Lower leg skin (tissue), 4 donors: ENCODE results near the gene FAM131C. TPM values are rescaled to one million over a fixed set of nuclear protein-coding genes. Genes with fewer than 3 reads are reported as not detected.
"Not testable (repeated sequence)": the region's sequence is repeated elsewhere in the genome, so short reads cannot be mapped to it uniquely, and the experiment has no call there.

Experiments used
- DNase-seq, 2 donors: peaks; one replicate each; pipeline ENCODE4 v3.0.0-alpha.2; 2019; ENCODE audit warnings: low spot score in 2 of 2
- H3K4me3 ChIP-seq: fragments of 200-600 bp; sonication (generic); 2 replicates; pipeline ENCODE4 v1.5.1; 2017; ENCODE audit warnings: mild to moderate bottlenecking, low read depth; ENCODE audit not compliant: poor library complexity, severe bottlenecking
- CTCF ChIP-seq, 3 donors: fragments of 450-650 bp; IDR thresholded peaks; one replicate each; pipeline ENCODE4 v1.5.1; 2016; ENCODE audit warnings: antibody characterized with exemption in 3 of 3, mild to moderate bottlenecking in 3 of 3, moderate library complexity in 2 of 3
- POLR2A ChIP-seq, 2 donors: fragments of 450-650 bp; IDR thresholded peaks; one replicate each; pipeline ENCODE4 v1.6.1; 2016 to 2017; ENCODE audit warnings: antibody characterized with exemption in 2 of 2, mild to moderate bottlenecking in 1 of 2, moderate library complexity in 1 of 2
- WGBS, 2 donors: methylation state at CpG; one replicate each; pipeline ENCODE4 v1.1.5; 2018; 5-methylcytosine and 5-hydroxymethylcytosine counted together
- intact Hi-C: fragments of 100-400 bp; cut with DNase I; formaldehyde crosslinking; loops from one replicate; pipeline ENCODE4 v1.15.0; 2023; ENCODE audit warnings: low total_unique reads
- total RNA-seq, 4 donors: library from RNA; depleted of rRNA; stranded (reverse); fragments of >200 nt; gene quantifications; one replicate each; pipeline ENCODE4 v1.1.0, GENCODE V29; 2016

FAM131C gene
- total RNA-seq, 4 donors from 2014 or later, result 1.1 to 2.6 (median 1.7) TPM

- no peak overlapping the region for H3K4me3 ChIP-seq
- intact Hi-C loops, result no loop called here
- 89 to 90% methylated on average over 7 of the region's 7 CpGs for WGBS, 2 donors
- DNase-seq, result no peak
- no peak for TF ChIP-seq CTCF (IDR thresholded peaks at IDR 0.05)
- TF ChIP-seq POLR2A (IDR thresholded peaks at IDR 0.05), result no peak
These were observed 37.4 kb upstream of the FAM131C start for GRCh38 chr1:16110884-16111283.

DNA sequence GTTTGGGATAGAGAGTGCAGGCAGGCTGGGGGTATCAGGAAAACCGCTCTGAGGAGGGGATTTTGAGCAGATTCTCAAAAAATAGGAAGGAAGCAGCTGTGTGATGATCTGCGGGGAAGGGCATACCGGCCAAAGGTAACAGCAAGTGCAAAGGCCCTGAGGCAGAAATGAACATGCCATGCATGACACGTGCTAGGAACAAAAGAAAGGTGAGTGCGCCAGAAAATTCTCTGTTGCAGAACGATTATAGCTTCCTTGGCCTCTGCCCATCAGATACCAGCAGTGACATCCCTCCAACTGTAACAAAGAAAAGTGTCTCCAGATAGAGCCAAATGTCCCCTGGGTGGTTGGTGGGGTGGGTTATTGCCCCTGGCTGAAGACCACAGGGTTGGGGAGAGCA is 37.0 kb upstream of the FAM131C start:
- no peak overlapping the region for H3K4me3 ChIP-seq
- 55 to 56% methylated on average over 6 of the region's 6 CpGs for WGBS, 2 donors
- DNase-seq, result no peak
- intact Hi-C loops, result no loop called here
- TF ChIP-seq CTCF (IDR thresholded peaks at IDR 0.05) (no peak), POLR2A (IDR thresholded peaks at IDR 0.05) (no peak)

DNA sequence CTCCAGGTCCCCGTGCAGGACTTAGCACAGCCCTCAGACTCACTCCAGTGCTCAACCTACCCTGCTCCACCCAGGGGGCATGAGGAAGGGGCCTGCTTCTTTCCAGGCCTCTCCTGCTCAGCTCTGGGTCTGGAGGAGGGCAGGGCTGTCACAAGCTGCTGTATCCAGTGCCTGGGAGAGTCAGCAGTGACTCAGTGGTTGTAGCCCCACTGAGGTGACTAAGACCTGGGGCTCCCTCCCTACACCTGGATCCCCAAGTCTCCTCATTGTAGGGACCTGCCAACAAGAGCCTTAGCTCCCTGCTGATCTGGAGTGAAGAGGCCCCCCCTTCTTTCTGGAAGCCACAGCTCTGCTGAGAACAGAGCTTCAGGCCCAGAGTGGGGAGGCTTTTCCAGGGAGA is 36.1 kb upstream of the FAM131C start:
- TF ChIP-seq CTCF (IDR thresholded peaks at IDR 0.05), result no peak
- TF ChIP-seq POLR2A (IDR thresholded peaks at IDR 0.05), result no peak
- intact Hi-C loops, result no loop called here
- no peak overlapping the region for H3K4me3 ChIP-seq
- WGBS, 2 donors, result 75 to 86% methylated on average over 1 of the region's 1 CpG
- DNase-seq, result no peak

- WGBS, 2 donors, result 63 to 66% methylated on average over 5 of the region's 5 CpGs
- intact Hi-C loops, DNase-seq, H3K4me3 ChIP-seq: not testable (repeated sequence)
These were observed 33.6 kb upstream of the FAM131C start for GRCh38 chr1:16107039-16107438.

DNA sequence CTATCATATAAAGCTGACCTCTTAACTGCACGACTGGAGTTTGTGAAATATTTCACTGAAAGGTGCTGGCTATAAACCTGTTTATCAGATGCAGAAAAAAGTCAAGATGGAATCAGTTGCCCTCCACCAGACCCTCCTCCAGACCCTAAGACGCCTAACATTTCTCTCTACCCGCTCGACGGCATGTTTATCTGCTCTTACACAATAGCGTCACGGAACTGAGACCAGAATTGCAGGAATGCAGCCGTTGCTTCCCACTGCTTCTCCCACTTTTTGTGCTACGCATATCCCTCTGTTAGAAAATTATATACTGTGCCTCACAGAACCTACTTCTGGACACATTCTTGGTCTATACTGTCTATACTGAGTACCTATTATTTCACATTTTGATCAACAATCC is 28.2 kb upstream of the FAM131C start:
- DNase-seq, result no peak
- H3K4me3 ChIP-seq, result no peak overlapping the region
- no peak for TF ChIP-seq POLR2A (IDR thresholded peaks at IDR 0.05)
- no peak for TF ChIP-seq CTCF (IDR thresholded peaks at IDR 0.05)
- 75 to 80% methylated on average over 9 of the region's 9 CpGs for WGBS, 2 donors
- intact Hi-C loops, result no loop called here

DNA sequence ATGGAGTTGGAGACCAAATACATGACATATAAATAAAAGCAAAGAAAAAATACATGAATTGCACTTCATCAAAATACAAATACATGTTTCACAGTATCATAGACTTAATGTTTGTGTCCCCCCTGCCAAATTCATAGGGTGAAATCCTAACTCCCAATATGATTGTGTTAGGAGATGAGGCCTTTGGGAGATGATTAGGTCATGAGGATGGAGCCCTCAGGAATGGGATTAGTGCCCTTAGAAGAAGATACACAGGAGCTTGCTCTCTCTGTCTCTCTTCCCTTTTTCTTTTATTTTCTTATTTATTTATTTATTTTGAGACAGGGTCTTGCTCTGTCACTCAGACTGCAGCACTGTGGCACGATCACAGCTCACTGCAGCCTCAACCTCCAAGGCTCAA is 26.0 kb upstream of the FAM131C start:
- intact Hi-C loops, result no loop called here
- 89 to 100% methylated on average over 1 of the region's 1 CpG for WGBS, 2 donors
- no peak for DNase-seq
- no peak overlapping the region for H3K4me3 ChIP-seq
- TF ChIP-seq POLR2A (IDR thresholded peaks at IDR 0.05) (no peak), CTCF (IDR thresholded peaks at IDR 0.05) (no peak)
